K562 (cell line): ENCODE results near the gene CTNS. TPM values are rescaled to one million over a fixed set of nuclear protein-coding genes. Genes with fewer than 3 reads are reported as not detected.

Experiments used
- CEBPB ChIP-seq: fragments of 450-650 bp; IDR thresholded peaks from 2 replicates; pipeline ENCODE4 v1.6.1; 2016; ENCODE audit warnings: missing genetic modification characterization, missing compliant biosample characterization
- CSDE1 ChIP-seq, 2 experiments: fragments of 450-650 bp; IDR thresholded peaks; 2 replicates each; pipeline ENCODE4 v1.6.1; 2016; ENCODE audit warnings: mild to moderate bottlenecking in 1 of 2
- E2F4 ChIP-seq: sonication (generic); formaldehyde crosslinking; IDR thresholded peaks from 2 replicates; pipeline ENCODE4 v1.8.0; 2022; ENCODE audit warnings: mild to moderate bottlenecking, low read depth, missing genetic modification reagents
- NUFIP1 ChIP-seq: fragments of 450-650 bp; IDR thresholded peaks from 2 replicates; pipeline ENCODE4 v1.6.1; 2018; ENCODE audit not compliant: partially characterized antibody
- POLR2H ChIP-seq: IDR thresholded peaks from 2 replicates; pipeline ENCODE4 v1.6.1; 2016; ENCODE audit warnings: missing genetic modification characterization, low read depth, mild to moderate bottlenecking, control low read depth, missing compliant biosample characterization, moderate library complexity
- RBM34 ChIP-seq: fragments of 200-400 bp; formaldehyde crosslinking; IDR thresholded peaks from 2 replicates; pipeline ENCODE4 v1.6.1; 2018; ENCODE audit warnings: low read length, borderline replicate concordance; ENCODE audit not compliant: insufficient read depth
- ZC3H4 ChIP-seq: sonication (generic); formaldehyde crosslinking; IDR thresholded peaks from 2 replicates; pipeline ENCODE4 v1.9.0; 2021; ENCODE audit warnings: missing genetic modification reagents, borderline replicate concordance
- ZNF143 ChIP-seq: sonication (generic); formaldehyde crosslinking; IDR thresholded peaks from 2 replicates; pipeline ENCODE4 v1.9.0; 2022; ENCODE audit warnings: mild to moderate bottlenecking, missing genetic modification reagents
- ZNF224 ChIP-seq: sonication (generic); formaldehyde crosslinking; IDR thresholded peaks from 2 replicates; pipeline ENCODE4 v1.8.0; 2022; ENCODE audit warnings: mild to moderate bottlenecking, missing genetic modification reagents
- ZNF511 ChIP-seq: sonication (generic); formaldehyde crosslinking; IDR thresholded peaks from 2 replicates; pipeline ENCODE4 v1.8.0; 2022; ENCODE audit warnings: mild to moderate bottlenecking, missing genetic modification reagents
- ZNF77 ChIP-seq: fragments of 250-450 bp; sonication (Bioruptor Pico); IDR thresholded peaks from 2 replicates; pipeline ENCODE4 v1.5.0; 2020
- polyA plus RNA-seq, 8 experiments: library from polyadenylated mRNA; depleted of rRNA in 4 of 8; stranded (reverse) in 5 of 8; unstranded in 3 of 8; fragments of >200 nt; fragmentation: Nextera tagmentation in 2 of 8; fragmentation: Illumina TruSeq in 1 of 8; extraction: Ambion mirVana in 2 of 8; extraction: Trizol in 1 of 8; gene quantifications; 2 replicates each; pipeline versions ENCODE4 v1.2.1 to v1.2.3, GENCODE V29; 2011 to 2014; ENCODE audit warnings: inconsistent platforms in 1 of 8, missing spikeins in 1 of 8
- total RNA-seq, 7 experiments: library from RNA; depleted of rRNA in 6 of 7; stranded (reverse); fragments of >200 nt in 6 of 7; fragmentation: Illumina TruSeq in 2 of 7; extraction: Trizol in 2 of 7; gene quantifications; 2 replicates each; pipeline versions ENCODE4 v1.2.1 to v1.2.3, GENCODE V29; 2011 to 2021; ENCODE audit warnings: low replicate concordance in 1 of 7
- TF ChIP-seq, protein P1 (sequence below), 2 experiments: fragments of 450-650 bp; IDR thresholded peaks; 2 replicates each; pipeline ENCODE4 v1.6.1; 2016; ENCODE audit warnings: mild to moderate bottlenecking in 2 of 2, borderline replicate concordance in 1 of 2, low read depth in 1 of 2, moderate library complexity in 1 of 2
- TF ChIP-seq, protein P2 (sequence below): fragments of 250-450 bp; sonication (Bioruptor Pico); IDR thresholded peaks from 2 replicates; pipeline ENCODE4 v1.8.0; 2021; ENCODE audit warnings: moderate library complexity, mild to moderate bottlenecking, inconsistent platforms
- TF ChIP-seq, protein P3 (sequence below), 2 experiments: fragments of 250-450 bp in 1 of 2; fragments of 450-650 bp in 1 of 2; sonication (Bioruptor Pico) in 1 of 2; IDR thresholded peaks; 2 replicates each; pipeline versions ENCODE4 v1.6.1 to v1.8.0; 2016 to 2021; ENCODE audit warnings: mild to moderate bottlenecking in 2 of 2, moderate library complexity in 2 of 2, missing compliant biosample characterization in 1 of 2, missing genetic modification characterization in 1 of 2

CTNS gene
- total and polyA plus RNA-seq, 9 of the 15 experiments (the other 6 are each of a cell fraction or from before 2014, with no cell fraction given), result 0.66 to 8.4 (median 4.9) TPM

DNA sequence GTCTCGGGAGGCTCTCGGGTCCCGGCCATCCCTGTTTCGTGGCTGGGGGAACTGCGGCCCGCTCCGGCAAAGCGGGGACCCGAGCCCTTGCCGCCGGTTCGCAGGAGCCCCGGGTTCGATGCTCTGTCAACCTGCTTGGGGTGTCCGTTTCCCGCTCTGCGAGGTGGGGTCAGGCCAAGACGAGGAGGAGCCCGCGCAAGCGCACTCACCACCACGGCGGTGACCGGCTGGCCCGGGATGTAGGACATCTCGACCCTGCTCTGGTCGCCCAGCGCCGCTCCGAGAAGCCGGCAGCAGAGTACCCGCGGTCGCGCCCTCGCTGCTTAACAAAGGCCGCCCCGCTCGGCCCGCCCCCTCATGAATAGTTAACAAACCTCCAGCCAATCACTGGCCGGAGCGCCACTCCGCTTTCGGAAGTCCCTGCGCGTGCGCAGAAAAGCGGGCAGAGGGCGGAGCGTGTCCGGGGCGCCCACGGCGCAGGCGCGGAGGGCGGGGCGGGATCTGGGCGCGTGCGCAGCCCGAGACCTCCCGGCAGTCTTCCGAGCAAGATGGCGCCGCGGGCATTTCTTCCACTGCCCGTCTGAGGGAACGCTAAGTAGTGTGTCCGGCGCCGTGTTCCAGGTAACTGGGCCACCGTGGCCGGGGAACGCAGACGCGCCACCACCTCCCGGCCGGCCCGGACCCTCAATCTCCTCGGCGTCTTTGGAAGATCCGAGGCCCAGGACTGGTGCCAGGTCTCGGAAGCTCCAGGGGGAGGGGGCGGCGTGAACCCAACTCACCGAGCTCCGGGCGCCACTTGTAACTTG is 31.9 kb downstream of the CTNS start, which contains the start of the genes EMC6 and TAX1BP3 (continued):
- TF ChIP-seq, protein P1, sequence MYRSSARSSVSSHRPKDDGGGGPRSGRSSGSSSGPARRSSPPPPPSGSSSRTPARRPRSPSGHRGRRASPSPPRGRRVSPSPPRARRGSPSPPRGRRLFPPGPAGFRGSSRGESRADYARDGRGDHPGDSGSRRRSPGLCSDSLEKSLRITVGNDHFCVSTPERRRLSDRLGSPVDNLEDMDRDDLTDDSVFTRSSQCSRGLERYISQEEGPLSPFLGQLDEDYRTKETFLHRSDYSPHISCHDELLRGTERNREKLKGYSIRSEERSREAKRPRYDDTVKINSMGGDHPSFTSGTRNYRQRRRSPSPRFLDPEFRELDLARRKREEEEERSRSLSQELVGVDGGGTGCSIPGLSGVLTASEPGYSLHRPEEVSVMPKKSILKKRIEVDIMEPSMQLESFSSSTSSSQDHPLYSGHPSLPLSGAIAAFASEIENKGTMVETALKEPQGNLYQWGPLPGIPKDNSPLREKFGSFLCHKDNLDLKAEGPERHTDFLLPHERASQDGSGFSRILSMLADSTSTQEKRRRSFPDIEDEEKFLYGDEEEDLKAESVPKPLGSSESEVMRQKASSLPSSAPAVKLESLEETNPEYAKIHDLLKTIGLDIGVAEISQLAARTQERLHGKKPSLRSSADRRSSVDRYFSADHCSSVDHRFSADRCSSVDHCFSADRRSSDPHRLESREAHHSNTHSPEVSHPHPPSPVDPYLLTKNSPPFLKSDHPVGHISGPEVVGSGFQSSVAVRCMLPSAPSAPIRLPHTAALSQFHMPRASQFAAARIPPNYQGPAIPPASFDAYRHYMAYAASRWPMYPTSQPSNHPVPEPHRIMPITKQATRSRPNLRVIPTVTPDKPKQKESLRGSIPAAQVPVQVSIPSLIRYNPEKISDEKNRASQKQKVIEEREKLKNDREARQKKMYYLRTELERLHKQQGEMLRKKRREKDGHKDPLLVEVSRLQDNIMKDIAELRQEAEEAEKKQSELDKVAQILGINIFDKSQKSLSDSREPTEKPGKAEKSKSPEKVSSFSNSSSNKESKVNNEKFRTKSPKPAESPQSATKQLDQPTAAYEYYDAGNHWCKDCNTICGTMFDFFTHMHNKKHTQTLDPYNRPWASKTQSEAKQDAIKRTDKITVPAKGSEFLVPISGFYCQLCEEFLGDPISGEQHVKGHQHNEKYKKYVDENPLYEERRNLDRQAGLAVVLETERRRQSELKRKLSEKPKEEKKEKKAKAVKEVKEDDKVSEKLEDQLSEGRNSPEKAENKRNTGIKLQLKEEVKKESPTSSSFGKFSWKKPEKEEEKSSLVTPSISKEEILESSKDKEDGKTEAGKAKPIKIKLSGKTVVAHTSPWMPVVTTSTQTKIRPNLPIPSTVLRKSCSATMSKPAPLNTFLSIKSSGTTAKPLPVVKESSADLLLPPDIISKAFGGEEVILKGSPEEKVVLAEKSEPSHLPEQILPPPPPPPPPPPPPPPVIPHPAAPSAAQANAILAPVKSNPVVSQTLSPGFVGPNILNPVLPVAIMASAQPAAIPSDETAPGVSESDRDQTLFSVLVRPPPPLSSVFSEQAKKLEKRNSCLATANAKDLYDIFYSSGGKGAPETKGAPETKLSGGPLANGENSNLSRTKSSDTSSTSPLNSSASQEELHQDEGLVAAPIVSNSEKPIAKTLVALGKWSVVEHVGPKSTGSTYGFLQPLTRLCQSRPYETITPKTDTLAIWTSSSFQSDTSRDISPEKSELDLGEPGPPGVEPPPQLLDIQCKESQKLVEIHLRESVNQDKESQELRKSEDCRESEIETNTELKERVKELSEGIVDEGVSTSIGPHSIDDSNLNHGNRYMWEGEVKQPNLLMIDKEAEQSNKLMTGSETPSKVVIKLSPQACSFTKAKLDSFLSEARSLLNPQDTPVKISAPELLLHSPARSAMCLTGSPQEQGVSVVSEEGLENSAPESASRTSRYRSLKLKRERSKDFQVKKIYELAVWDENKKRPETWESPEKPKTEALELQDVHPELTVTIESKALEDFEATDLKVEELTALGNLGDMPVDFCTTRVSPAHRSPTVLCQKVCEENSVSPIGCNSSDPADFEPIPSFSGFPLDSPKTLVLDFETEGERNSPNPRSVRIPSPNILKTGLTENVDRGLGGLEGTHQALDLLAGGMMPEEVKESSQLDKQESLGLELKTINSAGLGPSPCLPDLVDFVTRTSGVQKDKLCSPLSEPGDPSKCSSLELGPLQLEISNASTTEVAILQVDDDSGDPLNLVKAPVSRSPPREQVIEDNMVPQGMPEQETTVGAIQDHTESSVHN (IDR thresholded peaks at IDR 0.05; ENCODE audit: borderline replicate concordance in 1 of 2, low read depth in 1 of 2), result no peak
- peak; percentile 72; the same call in 1 of the 2 replicates for TF ChIP-seq POLR2H (tag)
- TF ChIP-seq, protein P2, sequence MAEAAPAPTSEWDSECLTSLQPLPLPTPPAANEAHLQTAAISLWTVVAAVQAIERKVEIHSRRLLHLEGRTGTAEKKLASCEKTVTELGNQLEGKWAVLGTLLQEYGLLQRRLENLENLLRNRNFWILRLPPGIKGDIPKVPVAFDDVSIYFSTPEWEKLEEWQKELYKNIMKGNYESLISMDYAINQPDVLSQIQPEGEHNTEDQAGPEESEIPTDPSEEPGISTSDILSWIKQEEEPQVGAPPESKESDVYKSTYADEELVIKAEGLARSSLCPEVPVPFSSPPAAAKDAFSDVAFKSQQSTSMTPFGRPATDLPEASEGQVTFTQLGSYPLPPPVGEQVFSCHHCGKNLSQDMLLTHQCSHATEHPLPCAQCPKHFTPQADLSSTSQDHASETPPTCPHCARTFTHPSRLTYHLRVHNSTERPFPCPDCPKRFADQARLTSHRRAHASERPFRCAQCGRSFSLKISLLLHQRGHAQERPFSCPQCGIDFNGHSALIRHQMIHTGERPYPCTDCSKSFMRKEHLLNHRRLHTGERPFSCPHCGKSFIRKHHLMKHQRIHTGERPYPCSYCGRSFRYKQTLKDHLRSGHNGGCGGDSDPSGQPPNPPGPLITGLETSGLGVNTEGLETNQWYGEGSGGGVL, result no peak
- TF ChIP-seq NUFIP1, result no peak
- TF ChIP-seq ZNF143 (CRISPR knock-in tag), result no peak
- no peak for TF ChIP-seq CEBPB (tag)
- TF ChIP-seq, protein P3, sequence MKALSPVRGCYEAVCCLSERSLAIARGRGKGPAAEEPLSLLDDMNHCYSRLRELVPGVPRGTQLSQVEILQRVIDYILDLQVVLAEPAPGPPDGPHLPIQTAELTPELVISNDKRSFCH (CRISPR knock-in tag; IDR thresholded peaks at IDR 0.05), result no peak
- TF ChIP-seq, protein P3 (tag; IDR thresholded peaks at IDR 0.05), result no peak
- no peak for TF ChIP-seq ZNF77 (CRISPR knock-in tag)
- TF ChIP-seq ZC3H4, result no peak
- TF ChIP-seq E2F4, result peak; percentile 36; the same call in 1 of the 2 replicates
- no peak for TF ChIP-seq CSDE1 (IDR thresholded peaks at IDR 0.05)
- no peak for TF ChIP-seq ZNF511 (CRISPR knock-in tag)
- no peak for TF ChIP-seq ZNF224 (CRISPR knock-in tag)
- TF ChIP-seq RBM34, result no peak
